HG02973 (cell line): ENCODE measurements around the gene ZFP90.

Source experiments
- ATAC-seq: cut with Tn5 transposase; IDR thresholded peaks from one replicate; pipeline ENCODE4 v1.9.1; 2021; ENCODE audit warnings: moderate library complexity; ENCODE audit not compliant: unreplicated experiment

ZFP90 gene

GRCh38 chr16:68575082-68575481, 36.0 kb downstream of the ZFP90 start:
- no peak for ATAC-seq

- ATAC-seq = no peak
These were observed 38.3 kb downstream of the ZFP90 start for GRCh38 chr16:68577352-68577853.

GRCh38 chr16:68590201-68590994, 51.3 kb downstream of the ZFP90 start:
- no peak for ATAC-seq

- ATAC-seq = no peak
These were observed 53.6 kb downstream of the ZFP90 start for GRCh38 chr16:68592466-68593337.

GRCh38 chr16:68596266-68596665, 57.2 kb downstream of the ZFP90 start:
- no peak for ATAC-seq

GRCh38 chr16:68599586-68599985, 60.5 kb downstream of the ZFP90 start:
- ATAC-seq = no peak

GRCh38 chr16:68605746-68606145, 66.7 kb downstream of the ZFP90 start:
- no peak for ATAC-seq

- ATAC-seq = no peak
These were observed 68.4 kb downstream of the ZFP90 start for GRCh38 chr16:68607443-68607842.

GRCh38 chr16:68608330-68608729, 69.2 kb downstream of the ZFP90 start:
- ATAC-seq = no peak

- no peak for ATAC-seq
These were observed 73.9 kb downstream of the ZFP90 start for GRCh38 chr16:68612996-68613395.

GRCh38 chr16:68617734-68618133, 78.6 kb downstream of the ZFP90 start:
- ATAC-seq = no peak
